NOMO-1 (cell line): ENCODE results near the gene BNIP1.
"Not testable (repeated sequence)": the region's sequence is repeated elsewhere in the genome, so short reads cannot be mapped to it uniquely, and the experiment has no call there.

Experiments used
- DNase-seq, 2 experiments: peaks; one replicate each; lab custom pipeline; 2025; ENCODE audit not compliant: unreplicated experiment in 2 of 2; lab: John Stamatoyannopoulos, UW

The BNIP1 gene, protein sequence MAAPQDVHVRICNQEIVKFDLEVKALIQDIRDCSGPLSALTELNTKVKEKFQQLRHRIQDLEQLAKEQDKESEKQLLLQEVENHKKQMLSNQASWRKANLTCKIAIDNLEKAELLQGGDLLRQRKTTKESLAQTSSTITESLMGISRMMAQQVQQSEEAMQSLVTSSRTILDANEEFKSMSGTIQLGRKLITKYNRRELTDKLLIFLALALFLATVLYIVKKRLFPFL

DNA sequence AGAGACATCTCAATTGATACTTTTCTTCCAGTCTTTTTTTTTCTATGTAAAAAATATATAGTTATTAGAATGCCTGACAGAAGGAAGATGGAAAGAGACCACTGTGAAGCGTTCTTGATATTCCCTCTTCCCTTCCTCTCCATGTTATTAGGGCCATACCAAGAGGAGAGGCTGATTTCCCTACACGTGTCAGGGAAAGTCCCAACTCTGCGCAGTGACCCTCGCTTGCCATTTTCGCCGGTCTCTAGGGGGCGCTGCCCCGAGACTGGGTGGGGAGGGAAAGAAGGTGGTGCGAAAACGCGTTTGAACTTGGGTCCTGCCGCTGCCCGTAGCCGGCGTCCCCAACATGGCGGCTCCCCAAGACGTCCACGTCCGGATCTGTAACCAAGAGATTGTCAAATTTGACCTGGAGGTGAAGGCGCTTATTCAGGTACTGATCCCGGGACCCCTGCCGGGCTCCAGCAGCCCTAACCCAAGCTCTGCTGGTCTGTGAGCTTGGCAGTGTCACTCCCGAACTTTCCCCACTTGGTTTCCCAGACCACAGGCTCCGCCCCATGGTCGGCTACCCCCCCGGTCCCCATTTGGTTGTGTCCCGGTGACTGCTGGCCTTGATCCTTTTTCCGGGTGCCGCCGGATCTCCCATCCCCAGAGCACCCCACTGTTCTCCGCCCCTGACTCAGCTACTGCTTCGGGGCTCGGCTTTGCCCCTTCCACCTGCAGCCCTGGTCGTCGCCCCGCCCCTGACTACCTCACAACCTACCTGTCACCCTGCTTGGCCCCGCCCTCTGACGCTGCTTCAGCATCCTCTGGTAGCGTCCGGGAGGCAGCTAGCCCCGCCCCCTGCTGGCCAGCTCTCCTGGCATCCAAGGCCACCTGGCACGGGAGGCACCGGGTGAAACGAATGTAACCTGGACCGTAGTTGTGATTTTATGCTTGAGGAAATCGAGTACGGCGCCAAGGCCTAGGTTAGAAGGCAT is at the start of gene BNIP1:
TSS of gene BNIP1 (plus strand) at position 332 of the 977 bp plus-strand sequence. CDS start at position 347, 15 bp downstream.
- DNase-seq: peak; percentile 83 to 90

DNA sequence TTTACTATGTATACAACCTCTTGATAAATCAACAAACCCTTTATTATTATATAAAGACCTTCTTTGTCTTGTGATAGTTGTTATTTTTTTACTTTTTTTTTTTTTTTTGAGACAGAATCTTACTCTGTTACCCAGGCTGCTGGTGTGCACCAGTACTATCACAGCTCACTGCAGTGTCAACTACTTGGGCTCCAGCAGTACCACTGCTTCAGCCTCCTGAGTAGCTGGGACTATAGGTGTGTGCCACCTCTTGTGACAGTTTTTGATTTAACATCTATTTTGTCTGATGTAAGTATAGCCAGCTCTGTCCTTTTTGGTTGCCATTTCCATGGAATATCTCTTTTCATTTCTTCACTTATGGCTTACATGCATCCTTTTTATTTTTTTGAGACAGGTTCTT is 45.5 kb upstream of the BNIP1 start:
- no peak for DNase-seq

DNA sequence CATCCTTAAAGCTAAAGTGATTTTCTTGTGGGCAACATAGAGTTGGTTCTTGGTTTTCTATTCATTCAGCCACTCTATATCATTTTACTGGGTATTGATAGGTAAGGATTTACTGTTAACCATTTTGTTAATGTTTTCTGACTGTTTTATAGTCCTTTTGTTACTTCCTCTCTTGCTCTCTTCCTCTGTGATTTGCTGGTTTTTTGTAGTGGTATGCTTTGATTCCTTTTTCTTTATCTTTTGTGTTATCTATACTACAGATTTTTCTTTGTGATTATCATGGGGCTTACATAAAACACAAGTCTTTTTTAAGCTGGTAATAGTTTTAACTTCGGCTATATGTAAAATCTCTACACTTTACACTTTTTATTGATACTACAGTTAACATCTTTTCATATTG is 44.9 kb upstream of the BNIP1 start:
- no peak for DNase-seq

DNA sequence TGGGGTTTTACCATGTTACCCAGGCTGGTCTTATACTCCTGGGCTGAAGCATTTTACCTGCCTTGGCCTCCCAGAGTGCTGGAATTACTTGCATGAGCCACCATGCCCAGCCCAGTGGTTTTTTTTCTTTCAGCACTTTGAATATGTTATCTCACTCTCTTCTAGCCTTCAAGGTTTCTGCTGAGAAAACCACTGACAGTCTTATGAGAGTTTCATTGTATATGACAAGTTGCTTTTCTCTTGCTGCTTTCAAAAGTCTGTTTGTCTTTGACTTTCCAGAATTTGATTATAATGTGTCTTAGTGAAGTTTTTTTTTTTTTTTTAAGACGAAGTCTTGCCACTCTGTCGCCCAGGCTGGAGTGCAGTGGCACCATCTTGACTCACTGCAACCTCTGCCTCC is 43.1 kb upstream of the BNIP1 start:
- DNase-seq: no peak

DNA sequence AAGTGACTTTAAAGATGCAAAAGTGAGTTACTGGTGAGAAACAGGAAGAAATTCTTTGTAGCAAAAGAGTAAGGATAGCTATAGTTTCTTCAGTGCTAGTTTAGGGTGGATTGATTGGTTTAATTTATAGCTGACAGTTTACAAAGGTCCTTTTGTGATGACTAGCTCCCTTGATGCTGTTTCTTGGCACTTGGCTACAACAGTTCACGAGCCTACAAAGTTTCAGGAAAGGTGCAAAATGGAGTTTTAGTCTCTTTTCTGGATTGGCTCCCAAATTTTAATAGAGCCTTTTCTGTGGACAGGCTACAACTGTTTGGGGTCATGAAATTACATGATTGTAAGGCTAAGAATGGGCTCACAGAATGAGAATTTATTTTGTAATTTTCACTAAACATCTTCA is 40.9 kb upstream of the BNIP1 start:
- DNase-seq: no peak

DNA sequence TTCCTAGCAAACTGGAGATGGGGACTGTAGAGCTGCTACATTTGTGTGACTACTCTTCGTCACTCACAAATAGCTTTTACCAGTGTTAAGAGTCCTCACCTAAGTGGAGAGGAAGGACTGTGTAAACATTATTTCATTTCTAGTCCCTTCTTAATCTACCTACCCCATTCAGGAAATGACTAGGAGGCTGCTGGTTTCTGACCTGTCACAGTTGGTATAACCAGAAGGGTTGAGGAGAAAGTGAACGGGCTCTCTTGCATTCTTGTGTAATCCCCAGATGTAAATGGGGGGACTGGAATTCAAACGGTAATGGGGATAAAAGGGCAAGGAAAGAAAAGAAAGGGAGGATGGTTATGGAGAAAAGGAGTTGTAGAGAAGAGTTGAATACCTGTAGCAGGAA is 35.4 kb upstream of the BNIP1 start:
- DNase-seq: no peak

DNA sequence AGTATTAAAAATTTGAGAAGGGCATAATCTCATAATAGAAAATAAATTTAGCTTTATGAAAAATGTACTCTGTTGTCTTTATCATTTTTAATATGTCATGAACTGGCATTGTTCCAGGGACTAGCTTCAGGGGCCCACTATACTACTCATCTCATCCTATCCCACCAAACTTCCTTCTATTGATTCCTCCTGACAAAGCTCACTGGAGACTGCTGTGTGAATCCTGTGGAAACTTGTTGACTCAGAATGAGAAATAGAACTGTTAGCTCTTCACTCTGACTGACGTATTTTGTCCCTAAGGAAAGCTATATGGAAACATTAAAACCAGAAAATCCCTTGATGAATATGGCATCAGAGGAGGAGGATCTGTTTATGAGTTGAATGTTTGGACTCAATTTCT is 29.8 kb upstream of the BNIP1 start:
- no peak for DNase-seq

DNA sequence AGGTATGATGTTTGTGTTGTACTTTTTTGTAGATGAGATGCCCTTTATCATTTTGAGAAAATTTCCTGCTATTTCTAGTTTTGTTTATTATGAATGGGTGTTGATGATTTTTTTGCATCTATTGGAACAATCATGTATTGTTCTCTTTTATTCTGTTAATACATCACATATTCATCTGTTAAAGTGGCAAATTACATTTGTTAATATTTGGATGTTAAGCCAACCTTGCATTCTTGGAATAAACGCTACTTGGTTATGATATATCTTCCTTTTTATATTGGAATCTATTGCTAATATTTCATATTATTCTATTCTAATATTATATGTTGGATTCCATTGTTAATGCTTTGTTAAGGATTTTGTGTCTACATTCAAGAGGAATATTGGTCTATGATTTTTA is 24.6 kb upstream of the BNIP1 start:
- DNase-seq: no peak

DNA sequence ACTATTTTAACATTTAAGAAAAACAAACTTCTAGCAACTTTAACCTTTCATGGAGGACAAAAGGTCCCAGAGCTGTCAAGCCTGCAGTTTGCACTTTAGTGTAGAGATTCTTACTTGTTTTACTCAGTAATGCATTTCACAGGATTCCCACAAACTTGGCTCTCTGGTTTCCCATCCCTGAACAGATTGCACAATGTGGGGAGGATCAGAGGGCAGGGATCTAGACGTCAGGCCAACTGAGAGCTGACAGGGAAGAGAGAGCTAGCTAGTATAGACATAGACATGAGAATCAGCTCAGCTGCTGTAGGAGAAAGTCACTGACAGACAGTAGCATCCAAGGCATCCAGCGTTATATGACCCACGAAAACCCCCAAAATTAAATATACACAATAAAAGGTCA is 20.9 kb upstream of the BNIP1 start:
- DNase-seq: no peak

DNA sequence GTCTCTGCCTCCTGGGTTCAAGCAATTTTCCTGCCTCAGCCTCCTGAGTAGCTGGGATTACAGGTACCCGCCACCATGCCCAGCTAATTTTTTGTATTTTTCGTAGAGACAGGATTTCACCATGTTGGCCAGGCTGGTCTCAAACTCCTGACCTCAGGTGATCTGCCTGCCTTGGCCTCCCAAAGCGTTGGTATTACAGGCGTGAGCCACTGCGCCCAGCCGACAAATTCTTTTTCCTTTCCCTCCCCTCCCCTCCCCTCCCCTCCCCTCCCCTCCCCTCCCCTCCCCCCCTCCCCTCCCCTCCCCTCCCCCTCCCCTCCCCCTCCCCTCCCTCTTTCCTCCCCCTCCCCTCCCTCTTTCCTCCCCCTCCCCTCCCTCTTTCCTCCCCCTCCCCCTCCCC is 12.2 kb upstream of the BNIP1 start:
- DNase-seq: not testable (repeated sequence)

DNA sequence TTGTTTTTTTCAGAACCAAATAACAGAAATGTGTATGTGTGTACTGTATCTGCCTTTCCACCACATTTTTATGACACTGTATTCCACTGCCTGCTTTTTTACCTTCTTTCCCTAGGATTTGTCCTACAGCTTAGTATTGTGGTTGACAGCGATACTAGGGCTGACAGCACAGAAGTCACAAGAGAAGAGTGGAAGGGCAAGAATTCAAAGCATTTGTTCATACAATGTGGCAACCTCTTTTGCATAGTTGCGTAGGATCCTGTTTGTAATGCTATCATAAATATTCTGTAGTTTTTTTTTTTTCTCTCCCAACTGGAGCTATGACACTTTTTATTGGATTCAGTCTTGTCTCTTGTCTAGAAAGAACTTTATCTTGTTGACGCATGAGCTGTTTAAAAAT is 5.6 kb upstream of the BNIP1 start:
- DNase-seq: no peak

DNA sequence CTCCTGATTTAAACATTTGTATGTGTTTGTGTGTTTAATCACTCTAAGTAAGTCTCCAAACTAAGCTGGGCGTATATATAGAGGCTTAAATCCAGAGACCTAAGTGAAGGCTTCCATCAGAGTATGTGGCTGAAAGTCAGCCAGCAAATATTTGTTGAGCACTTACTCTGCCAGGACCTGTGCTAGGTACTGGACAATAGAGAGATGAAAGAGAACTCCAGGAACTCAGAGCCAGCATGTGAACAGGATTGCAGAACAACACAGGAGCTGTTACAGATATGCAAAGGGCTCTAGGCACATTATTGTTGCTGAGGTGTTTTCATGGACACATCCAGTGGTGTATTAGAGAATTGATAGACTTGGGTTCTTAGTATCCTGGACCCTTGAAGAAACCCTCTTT is 4.7 kb upstream of the BNIP1 start:
- no peak for DNase-seq

DNA sequence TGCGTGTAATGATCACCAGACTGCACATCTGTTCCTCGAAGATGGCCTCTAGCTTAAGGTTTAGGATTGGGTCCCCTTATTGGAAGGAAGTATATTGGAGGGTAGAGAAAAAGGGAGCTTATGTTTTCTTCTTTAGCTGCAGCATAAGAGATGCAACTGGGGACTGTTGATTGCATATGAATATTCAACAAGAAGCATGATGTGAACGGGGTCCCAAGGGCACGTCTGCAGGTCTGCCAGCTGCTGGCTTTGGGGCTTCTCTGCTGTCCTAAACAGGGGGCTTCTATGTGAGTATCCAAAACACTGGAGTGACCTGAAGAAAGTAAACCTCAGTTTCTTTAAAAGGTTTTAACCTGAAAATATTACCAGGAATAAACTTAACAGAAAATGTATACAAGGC is 3.6 kb upstream of the BNIP1 start:
- no peak for DNase-seq

DNA sequence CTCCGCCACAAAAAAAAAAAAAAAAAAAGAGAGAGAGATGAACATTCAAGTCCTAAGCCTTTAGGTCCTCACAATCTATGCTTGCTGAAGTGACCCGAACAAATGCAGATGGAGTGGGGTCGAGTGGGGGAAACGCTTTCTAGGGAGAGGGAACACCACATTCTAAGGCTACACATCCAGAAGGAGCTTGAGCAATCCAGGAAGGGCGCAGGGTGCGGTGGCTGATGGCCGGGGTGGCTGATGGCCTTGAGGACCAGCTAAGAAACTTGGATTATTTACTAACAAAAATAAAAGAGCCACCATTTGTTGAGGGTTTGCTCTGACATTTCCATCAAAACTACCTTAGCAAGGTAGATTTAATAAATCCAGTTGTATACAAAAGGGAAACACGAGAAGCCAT is 764 bp upstream of the BNIP1 start:
- DNase-seq: no peak

DNA sequence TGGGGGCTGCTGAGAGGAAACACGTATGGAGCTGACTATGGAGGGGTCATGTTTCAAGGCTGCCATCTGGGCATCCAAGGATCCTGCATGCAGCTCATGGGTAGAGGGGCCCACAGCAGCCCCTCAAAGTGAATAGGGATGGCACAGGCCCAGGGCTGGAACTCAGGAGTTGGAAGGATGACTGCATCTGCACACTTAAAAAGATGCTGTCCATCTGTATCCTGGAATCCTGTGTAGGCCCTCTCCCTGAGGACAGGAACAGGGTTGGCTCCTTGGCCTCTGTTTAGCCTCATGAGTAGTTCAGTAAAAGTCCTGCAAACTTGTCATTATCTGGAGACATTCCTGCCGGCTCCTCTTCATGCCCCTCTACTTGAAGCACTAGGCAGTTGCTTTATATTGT is 4.0 kb downstream of the BNIP1 start:
- no peak for DNase-seq

DNA sequence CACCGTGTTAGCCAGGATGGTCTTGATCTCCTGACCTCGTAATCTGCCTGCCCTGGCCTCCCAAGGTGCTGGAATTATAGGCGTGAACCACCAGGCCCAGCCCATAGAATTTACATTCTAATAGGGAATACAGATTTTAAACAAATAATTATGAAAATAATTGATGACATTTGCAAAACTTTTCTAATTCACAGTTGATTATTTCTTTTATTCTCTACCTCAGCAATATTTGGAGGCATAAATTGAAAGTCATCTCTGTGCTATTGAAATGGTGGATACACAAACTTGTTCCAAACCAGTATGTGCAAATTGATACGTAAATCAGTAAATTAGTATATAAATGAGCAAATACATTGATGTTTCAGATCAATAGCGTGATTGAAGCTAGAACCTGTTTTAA is 8.2 kb downstream of the BNIP1 start:
- DNase-seq: no peak

DNA sequence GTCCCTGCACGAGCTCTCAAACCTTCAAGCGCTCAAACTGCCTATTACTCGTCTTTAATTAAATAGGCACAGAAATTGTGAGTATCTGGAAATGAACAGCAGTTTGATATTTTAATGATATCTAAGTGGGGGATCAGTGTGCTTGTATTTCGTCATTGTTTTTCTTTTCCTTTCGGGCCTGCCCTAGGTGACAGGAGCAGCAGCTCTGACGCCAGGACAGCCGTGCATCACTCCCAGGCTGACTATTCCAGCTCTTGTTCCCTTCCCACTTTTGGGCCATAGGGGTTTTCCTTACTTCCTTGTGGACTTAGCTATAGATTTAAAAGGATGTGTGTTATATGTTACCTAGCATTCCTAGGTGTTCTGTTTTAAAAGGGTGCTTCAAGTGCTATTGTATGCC is 9.5 kb downstream of the BNIP1 start:
- no peak for DNase-seq

DNA sequence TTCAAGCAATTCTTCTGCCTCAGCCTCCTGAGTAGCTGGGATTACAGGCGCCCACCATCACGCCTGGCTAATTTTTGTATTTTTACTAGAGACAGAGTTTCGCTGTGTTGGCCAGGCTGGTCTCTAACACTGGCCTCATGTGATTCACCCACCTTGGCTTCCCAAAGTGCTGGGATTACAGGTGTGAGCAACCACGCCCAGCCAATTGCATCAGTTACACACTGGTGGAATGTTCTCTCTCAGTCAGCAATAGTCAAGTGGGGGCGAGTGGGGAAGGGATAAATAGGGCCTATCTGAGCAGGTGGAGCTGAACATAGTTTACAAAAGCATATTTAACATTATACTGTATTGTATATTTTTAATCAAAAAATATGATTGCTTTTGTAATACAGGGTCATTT is 10.3 kb downstream of the BNIP1 start:
- DNase-seq: not testable (repeated sequence)

DNA sequence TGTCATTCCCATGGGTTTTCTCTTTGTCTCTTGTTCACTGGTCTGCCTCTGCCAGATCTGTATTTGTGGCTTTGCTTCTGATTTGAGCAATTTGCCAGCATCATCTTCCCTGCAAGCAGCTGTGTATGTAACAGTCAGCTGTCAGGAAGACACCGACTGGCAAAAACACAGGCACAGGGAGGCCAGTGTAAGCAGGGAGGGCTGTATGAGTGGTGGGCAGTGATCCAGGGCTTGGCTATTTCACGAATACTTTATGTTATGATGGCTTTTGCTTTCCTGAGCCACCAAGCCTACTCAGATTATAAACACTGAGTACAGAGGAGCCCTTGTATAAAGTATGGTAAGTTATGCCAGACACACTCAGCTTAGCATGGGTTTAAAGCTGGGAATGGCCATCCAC is 11.6 kb downstream of the BNIP1 start:
- DNase-seq: no peak

DNA sequence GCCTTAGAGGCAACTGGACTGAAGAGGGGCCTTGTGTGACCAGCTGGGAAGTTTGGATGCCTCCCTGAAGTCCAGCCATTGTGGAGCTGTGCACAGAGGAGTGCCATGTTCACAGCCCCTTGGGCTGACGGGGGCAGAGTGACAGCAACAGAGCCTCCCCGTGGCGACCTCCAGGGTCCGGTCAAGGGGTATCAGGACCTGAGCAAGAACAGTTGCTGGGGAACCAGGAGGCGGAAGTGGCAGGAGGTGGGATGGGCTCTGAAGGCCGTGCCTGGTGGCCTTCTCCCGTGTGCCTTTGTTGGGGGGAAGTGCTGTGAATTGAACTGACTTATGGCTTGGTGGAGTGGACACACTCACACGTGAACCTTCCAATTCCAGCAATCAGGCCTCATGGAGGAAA is 14.0 kb downstream of the BNIP1 start:
- DNase-seq: no peak

DNA sequence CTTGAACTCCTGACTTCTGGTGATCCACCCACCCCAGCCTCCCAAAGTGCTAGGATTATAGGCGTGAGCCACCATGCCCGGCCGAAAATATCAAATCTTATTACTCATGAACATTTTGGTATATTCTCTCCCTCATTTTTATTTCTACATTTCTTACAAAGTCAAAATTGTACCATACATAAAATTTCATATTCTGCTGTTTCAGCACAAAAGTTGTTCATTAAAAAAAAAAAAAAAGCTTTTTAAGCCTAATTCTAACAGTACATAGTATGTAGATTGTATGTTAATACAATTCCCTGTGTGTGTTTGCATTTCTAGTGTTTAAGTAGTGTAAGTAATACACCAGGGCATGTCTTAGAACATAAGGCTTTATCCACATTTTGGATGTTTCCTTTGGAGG is 14.9 kb downstream of the BNIP1 start:
- DNase-seq: no peak

DNA sequence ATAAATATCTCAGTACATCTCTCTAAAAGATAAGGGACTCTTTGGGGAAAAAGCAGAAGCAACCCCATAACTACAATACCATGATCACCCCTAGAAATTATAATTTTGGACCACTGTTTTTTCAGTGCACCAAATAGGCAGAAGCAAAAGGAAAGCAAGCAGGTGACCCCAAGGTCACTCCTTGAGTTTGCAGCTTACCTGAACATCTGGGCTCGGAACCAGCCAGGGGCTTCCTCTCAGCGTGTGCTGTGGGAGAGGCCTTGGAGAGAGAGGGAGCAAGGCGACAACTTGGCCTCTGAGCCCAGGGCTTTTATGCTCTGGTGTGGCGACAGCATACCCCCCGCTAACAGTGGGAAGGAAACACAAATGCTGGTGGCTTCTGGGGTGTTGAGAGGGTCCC is 16.8 kb downstream of the BNIP1 start:
- DNase-seq: no peak
